Activated T-cell treated with anti-CD3 and anti-CD28 coated beads for 24 hours (primary cell): ENCODE measurements around the gene RAB3GAP2.
"Not testable (repeated sequence)": the region's sequence is repeated elsewhere in the genome, so short reads cannot be mapped to it uniquely, and the experiment has no call there.

Experiments
- DNase-seq: peaks from one replicate; pipeline ENCODE4 v3.0.0-alpha.2; 2020; ENCODE audit warnings: low read depth

RAB3GAP2 gene

DNA sequence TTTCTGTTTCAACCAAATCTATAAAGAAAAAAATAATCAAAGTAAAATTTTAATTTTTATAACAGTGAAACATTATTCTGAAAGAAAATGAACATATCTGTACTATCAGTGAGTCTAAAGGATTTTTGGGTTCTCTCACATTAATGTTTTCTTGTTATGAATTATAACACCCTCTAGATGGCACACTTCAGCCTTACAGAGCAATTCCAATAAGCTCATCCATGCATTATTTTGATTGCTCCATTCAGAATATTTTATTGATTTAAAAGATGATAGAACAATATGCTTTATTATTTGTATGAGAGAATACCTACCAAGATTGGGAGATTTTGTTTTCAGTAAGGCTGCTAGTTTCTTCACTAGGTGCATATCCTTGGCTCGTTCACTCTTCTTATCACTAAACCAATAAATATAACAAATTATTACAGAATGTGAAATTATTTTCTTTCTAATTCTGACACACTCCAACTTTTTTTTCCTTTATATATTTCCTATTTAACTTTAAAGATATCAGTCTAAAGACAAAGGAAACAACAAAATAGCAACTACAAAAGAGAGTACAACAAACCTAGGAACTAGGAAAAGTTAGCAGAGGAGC, 82.4 kb downstream of the RAB3GAP2 start:
- no peak for DNase-seq

DNA sequence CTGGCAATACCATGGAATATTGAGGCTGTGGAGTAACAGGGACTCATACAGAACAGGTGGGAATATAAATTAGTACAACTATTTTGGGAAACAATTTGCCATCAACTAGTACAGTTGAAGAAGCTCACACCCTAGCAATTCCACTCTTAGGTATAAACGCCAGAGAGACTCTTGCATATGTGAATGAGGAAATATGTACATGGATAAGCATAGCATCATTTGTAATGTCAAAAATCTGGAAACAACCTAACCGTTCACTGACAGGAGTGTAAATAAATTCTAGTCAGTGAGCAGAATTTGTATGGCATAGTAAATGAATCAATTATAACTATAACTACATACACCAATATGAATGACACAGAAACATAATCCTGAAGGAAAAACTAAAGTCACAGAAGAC, 83.7 kb downstream of the RAB3GAP2 start:
- DNase-seq = no peak

DNA sequence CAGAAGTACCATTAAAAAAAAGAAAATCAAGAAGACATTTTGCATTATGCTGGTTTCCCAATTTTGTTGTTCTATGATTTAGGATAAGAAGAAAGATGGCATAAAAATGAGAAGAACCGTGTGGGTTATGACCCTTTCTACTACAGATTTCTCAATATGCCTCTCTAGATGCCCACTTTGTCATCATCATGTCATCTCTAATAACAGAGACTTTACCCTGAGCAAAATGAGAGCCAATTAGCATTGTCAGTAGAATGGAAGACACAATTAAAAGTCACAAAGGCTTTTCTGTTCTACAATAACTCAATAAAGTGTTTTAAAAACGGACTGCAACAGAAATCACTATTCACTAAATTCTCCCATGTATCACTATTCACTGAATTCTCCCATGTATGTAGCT, 85.5 kb downstream of the RAB3GAP2 start:
- DNase-seq = no peak

DNA sequence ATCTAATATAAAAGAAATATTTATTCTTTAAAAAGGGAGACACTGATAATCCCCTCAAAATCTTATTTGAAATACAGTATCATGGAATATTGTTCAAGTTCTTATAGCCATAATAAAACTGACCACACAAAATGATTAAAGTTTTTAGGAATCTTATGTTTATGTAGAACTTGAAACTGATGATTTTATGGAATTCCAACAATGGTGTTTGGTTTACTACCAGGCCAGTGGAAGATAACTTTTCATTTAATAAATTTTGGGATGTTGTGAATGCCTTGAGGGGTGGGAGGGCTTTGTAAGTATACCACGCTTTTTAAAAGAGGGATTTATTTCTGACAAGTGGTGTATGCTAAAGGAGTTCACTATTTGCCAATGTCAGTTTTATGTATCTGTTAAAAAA, 87.7 kb downstream of the RAB3GAP2 start:
- no peak for DNase-seq

DNA sequence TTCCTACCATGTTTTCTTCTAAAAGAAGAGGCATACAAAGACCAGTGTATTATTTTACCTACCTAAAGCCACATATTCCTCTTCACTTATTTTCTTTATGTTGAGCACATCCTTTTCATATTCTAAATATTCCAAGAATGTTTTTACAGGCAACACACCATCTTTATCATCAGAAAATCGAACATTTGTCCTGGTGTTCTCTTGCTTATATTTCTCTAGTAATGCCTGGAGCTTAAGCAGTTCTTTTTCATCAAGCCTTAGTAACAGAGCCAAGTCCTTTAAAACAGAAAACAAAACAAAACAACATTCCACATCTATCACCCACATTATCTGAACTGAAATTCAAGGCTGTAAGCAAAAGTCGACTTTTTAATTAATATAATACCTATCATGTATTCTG, 89.6 kb downstream of the RAB3GAP2 start:
- no peak for DNase-seq

DNA sequence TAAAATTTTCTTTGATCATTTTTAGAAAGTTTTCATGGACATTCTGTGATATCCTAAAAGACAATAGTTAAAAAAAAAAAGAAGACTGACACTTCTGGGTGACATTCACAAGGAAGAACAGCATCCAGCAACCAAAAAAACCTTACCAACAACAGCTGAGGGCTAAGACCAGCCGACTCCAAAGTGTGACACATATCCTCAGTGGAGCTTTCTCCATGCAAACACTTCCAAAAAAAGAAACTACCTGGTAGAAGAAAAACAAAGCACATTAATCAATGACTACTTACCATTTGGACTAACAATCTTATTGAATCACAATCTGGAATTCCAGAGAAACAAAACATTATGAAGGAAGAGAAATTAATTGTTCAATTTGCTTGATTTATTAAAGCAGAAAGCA, 90.1 kb downstream of the RAB3GAP2 start:
- no peak for DNase-seq

DNA sequence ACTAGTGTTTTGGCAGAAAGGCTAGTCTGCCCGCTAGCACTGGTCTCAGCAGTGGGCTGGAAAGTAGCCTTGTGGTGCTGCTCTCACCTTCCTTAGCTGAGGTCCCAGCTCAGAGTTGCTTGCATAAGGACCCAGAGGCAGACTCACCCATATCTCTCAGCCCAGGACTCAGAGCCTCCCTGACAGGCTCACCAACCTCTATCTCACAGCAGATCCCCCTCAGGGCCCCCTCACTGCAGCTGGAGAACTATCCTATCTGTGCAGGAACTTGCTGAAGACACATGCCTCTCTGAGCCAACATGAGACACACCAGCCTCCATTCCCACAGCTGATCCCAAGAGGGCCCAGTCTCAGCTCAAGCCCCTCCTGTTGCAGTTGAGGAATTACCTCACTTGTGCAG, 95.7 kb downstream of the RAB3GAP2 start:
- no peak for DNase-seq

DNA sequence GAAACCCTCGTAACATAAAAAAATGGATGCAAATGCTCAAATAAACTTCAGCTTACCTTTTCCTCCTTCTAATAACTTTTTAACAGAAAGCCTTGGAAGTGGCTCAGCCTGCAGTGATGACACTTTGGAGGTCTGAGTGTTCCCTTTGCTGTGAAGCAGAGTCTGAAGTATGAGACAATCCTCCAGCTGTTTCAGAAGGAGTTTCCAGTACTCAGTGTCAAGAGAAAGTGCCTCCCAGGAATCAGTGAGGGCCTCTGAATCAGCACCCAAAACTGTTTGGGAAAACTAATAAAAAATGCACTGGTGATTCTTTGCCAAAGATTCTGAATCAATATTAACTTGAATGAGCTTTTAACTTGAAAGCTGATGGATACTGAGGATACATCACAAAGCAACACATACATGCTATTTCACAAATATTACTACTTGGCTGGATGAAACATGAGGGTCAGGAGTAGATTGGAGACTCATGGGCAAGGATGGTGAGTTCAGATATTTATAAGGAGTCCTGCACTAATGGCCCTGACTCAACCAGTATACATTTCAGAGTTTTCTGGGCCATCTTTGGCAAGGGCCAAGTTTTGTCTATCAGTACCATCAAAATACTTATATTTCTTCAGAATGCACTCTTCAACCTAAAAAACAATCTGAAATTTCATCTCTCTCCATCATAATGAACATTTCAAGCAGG, 101.3 kb downstream of the RAB3GAP2 start:
- DNase-seq = no peak

DNA sequence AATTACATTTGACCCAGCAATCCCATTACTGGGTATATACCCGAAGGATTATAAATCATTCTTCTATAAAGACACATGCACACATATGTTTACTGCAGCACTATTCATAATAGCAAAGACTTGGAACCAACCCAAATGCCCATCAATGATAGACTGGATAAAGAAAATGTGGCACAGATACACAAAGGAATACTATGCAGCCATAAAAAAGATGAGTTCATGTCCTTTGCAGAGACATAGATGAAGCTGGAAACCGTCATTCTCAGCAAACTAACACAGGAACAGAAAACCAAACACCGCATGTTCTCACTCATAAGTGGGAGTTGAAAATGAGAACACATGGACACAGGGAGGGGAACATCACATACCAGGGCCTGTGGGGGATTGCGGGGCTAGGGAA, 102.4 kb downstream of the RAB3GAP2 start:
- not testable (repeated sequence) for DNase-seq

DNA sequence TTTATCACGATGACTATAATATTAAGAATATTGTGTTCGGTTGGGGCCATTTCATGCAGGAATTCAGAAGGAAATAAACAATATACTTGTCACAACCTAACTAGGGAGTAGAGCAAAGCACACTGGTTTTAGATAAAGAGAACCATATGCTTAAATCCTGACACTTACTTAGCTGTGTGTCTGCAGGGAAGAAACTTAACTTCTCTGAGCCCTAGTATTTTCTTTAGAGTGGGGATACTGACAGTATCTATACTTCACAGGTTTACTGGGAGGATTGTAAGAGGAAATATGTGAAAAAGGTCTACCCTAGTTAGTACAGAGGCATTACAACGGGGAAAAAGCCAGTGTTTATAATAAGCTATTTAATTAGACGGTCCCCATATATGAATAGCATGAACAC, 105.4 kb downstream of the RAB3GAP2 start:
- DNase-seq = no peak

DNA sequence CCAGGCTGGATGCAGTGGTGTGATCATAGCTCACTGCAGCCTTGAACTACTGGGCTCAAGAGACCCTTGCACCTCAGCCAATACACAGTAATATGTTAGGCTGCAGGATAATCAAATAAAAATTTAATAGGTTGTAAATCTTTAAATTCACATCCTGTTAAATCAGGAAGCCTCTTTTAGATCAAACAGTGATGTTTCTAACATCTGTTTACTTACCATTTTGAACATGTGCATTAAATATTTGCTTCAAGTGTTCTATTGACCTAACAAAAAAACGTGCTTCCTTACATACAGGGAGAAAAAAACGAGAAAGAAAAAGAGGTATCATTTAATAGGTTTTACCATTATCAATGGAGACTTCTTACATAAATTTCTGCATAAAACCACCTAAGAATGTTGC, 107.7 kb downstream of the RAB3GAP2 start:
- DNase-seq = no peak

DNA sequence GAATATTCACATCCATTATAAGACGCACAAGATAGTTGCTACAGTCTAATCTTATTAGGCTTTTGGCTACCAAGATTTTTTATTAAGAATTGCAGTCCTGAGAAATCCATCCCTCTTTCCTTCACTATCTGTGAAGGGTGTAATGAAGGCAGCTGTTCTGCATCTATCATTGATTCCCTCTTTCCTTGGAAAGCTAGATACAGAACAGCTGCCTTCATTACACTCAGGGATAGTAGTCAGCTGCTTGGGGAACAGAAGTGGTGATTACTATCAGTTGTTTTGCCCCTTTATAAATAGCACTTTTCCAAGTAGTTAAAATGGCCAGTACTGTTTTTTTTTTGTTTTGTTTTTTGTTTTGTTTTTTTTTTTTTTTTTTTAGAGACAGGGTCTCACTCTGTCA, 108.1 kb downstream of the RAB3GAP2 start:
- no peak for DNase-seq

DNA sequence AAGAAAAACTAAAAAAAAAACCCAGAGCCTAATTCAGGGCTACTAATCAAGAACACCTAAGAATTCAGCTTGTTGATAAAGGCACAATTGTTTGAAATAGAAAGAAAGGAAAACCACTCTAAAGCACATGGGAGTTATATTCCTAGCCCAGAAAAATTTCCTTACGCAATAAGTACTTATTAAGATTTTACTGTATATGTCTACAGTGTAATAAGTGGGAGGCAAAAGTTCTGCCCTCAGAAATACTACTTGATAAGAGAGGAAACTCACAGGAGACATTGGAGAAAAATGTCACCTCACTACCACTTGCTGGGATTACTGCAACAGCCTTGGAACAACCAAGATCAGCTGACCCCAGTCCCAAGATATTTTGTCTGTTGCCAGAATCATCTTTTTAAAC, 112.2 kb downstream of the RAB3GAP2 start:
- DNase-seq = no peak

DNA sequence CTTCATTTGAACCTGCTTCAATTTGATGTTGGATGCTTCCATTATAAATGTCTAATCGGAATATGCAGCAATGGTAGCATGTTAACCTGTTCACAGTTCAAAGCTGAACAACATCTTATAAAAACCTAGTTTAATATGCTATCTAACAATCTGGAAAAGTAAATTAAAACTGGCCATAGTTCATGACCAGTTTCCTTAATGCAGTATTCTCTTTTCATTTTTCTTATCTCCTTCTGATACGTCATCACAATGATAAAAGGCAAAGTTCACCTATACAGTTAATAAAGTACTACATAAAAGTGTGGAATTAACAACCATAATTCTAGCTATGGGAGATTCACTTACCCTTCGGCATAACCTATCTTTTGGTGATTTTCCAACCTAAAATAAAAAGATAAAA, 113.2 kb downstream of the RAB3GAP2 start:
- no peak for DNase-seq

DNA sequence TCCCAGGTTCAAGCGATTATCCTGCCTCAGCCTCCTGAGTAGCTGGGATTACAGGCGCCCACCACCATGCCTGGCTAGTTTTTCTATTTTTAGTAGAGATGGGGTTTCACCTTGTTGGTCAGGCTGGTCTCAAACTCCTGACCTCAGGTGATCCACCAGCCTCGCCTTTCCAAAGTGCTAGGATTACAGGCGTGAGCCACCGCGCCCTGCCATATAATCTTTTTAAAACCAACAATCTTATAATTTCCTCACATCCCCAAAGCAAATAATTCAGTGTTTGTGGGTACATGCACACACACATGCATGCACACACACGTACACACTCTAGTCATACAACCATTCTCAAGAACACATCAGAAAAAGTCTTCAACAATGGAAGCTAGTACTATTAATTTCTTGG, 113.7 kb downstream of the RAB3GAP2 start:
- not testable (repeated sequence) for DNase-seq

DNA sequence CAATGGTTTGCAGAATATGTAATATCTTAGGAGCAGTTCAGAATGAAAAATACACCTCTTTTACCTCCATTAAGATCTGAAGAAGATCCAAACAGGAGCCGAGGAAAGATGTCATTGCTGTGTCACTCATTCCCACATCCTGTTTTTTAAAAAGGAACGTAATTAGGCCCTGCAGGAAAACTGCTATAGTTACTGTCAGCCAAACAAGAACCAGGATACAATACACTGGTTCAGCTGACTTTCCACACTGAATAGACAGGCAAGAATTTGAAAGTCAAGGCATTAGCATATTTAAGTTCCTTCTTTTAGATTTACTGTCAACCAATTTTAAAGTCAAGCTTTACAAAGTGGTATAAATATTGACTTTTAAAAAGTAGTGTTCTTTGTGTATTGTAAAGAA, 114.5 kb downstream of the RAB3GAP2 start:
- DNase-seq = no peak

DNA sequence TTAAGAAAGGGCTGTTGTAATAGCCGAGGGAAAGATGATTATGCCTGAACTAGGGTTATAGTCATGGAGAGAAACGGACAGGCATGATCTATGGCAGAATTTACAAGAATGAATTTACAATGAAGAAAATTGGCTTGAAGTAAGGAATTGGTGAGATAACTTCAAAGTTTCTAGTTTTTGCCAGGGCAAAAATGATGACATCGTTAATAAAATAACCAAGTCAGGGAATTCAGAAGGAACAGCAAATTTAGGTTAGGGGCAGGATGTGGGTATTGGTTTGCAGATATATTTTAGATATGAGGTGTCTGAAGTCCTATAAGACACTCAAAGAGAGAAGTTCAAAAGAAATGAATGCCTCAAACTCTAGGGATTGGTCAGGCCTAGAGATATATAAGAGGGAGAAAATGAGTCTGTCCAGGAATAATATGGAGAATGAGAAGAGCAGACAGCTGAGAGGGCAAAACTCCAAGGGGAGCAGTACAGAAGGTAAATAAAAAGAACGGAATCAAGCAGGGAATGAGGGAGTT, 115.6 kb downstream of the RAB3GAP2 start:
- no peak for DNase-seq

DNA sequence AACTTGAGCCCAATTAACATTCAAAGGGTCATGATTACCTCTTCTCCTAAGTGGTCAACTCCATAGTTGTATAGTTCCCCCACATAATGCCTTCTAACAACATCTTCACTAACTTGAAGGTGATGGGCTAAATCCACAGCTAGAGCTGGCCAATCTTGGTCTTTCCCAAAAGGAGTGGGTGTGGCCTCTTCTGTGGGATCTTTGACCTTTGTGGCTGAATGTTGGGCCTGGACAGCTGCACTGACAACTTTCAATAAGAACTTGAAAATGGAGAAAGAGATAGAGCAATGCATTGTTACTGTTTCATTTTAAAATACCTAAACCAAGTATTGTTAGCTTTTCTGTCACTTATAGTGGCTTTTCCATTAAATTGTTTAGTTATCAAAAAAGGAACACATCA, 119.1 kb downstream of the RAB3GAP2 start:
- DNase-seq = no peak

DNA sequence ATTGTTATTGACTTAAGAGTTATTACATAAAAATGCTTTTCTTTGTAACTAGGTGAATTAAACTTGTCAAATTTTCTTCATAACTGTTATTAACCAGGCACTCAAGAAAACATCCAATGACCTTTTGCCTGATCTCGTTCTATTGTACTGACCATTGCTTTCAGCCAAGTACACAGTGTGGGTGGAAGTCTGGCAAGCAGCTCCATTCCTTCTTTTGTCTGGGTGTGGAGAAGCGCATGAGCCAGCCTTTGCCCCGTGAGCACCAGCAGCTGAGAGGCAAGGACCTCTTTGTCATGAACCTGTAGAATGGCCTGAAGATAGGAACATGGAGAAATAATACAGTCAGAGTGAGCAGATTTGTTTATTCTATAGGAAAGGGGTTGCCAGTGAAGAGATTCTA, 120.8 kb downstream of the RAB3GAP2 start:
- DNase-seq = no peak

DNA sequence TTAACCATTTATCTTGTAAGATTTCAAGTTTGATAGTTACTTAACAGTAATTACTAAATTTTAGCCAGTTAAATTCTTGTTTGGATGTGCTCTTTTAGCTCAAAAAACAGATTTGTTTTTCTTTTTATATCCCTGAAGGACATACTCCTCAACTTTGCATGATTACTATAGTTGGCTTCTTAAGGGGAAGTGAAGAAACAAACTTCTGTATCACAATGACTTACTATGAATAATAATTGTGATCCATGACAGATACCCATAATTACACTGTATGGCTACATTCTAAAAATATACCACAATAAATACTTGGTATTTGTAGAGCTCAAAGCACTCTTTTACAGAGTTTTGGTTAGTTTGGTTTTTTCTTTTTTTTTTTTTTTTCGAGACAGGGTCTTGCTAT, 122.5 kb downstream of the RAB3GAP2 start:
- no peak for DNase-seq

DNA sequence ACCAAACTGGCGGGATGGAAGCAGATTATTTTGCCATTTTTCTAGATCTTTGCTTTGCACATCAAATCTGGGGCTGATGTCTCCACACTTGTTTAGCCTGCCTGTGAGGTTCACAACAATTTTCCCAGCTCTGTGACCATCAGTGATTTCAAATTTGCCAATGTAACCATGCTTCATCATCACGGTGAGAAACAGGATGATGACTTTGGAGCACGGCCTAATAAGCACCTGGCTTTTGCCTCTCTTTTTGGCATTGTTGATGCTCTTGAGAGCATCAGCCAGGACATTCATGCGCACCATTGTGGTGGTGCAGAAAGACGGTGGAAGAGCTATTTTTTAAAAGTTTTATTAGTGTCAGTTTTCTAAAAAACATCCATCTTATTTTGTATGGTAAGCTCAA, 128.2 kb downstream of the RAB3GAP2 start:
- no peak for DNase-seq

DNA sequence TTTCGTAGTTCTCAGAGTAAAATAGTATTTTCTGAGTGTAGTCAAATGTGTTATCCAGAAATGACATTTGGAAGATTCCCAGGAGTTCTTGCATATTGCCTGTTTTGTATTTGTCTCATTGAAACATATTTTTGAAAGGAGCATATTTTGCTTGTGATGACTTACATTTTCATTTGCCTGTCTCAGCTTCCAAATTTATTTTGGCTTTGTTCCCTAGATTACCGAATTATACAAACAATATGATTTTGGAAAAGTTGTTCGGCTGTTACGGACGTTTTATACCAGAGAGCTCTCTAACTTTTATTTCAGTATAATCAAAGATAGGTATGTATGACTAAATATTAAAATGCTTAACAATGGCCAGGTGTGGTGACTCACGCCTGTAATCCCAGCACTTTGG, 132.3 kb downstream of the RAB3GAP2 start:
- DNase-seq = no peak

DNA sequence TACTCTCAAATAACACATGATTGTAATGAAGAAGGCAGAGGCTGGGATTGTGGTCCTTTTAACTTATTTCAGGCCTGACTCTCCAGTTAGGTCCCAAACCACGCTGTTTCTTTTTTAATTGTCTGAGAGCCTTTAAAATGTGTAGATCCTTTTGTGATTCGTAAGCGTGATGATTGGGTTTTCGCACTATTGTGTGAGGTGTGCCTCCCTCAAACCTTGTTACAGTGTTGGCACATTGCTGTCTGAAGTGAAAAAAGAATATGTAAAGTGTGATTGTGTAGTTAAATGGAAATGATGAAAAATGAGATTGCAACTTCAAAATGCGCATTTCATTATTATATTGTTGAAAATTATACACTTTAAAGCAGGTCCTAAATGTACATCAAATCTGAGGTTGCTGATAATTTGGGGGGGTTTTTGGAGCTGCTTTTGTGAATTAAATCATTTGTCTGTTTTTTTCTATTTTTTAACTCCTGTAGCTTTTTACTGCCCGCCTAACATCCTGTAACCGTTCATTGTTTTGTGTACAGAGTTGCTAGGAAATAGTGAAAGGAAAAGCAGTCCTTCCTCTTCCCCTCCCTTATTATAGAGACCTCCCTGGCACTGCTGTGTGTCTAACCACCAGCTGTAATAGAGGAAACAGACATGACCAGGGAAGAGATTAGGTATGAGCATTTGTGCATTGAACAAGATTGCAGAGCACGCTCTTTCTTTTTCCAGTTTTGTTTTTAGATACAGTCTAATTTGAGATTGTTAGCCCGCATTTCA, 135.1 kb downstream of the RAB3GAP2 start:
- no peak for DNase-seq
